Measurements from ENCODE around the gene LPIN2. TPM values are rescaled to one million over a fixed set of nuclear protein-coding genes. Genes with fewer than 3 reads are reported as not detected.

Gene LPIN2
- total and polyA plus RNA-seq, 2 of the 4 experiments (the other 2 are of a cell fraction): 16.2 to 21.9 TPM

GRCh38 chr18:2974731-2975130 lies 38.2 kb downstream of the LPIN2 start (continued):
- TF ChIP-seq CTCF (conservative IDR thresholded peaks at IDR 0.05; ENCODE audit: low read depth, low read length): no peak

- Histone ChIP-seq H3K36me3 (ENCODE audit: control insufficient read depth, insufficient read depth, low read length) (peaks cover 4% of the 10 kb centered on the region; the same call in 1 of the 2 replicates), H2AFZ (replicated peaks; ENCODE audit: low read length, poor library complexity) (no peak overlapping the region), H3K23ac (ENCODE audit: low read depth, low read length) (no peak overlapping the region), H3K9me1 (ENCODE audit: insufficient read depth, low read length) (peaks cover 15% of the 10 kb centered on the region), H3K4me3 (ENCODE audit: insufficient read depth, low read depth, low read length) (no peak overlapping the region), H3K4me1 (ENCODE audit: control insufficient read depth, insufficient read depth, low read length) (peaks cover 14% of the 10 kb centered on the region), H3K9me3 (ENCODE audit: control insufficient read depth, insufficient read depth, low read length) (no peaks in the 10 kb centered on the region), H2BK5ac (ENCODE audit: low read depth, low read length, poor library complexity, severe bottlenecking) (no peak overlapping the region), H3K27me3 (ENCODE audit: control insufficient read depth, insufficient read depth, low read length) (no peaks in the 10 kb centered on the region), H3K18ac (ENCODE audit: low read depth, low read length) (no peak overlapping the region), H4K91ac (ENCODE audit: insufficient read depth, low read depth, low read length) (no peak overlapping the region), H2AK5ac (ENCODE audit: low read depth, low read length) (no peak overlapping the region), H2BK20ac (ENCODE audit: low read depth, low read length) (no peak overlapping the region), H4K20me1 (ENCODE audit: insufficient read depth, low read length) (peaks cover 42% of the 10 kb centered on the region), H3K4me2 (ENCODE audit: low read depth, low read length) (no peak overlapping the region), H2BK120ac (ENCODE audit: low read depth, low read length) (no peak overlapping the region), H3K9ac (ENCODE audit: low read depth, low read length) (no peak overlapping the region), H3K27ac (ENCODE audit: insufficient read depth, low read length) (no peak overlapping the region), H3K4ac (ENCODE audit: low read depth, low read length) (no peak overlapping the region), H4K8ac (ENCODE audit: low read depth in 2 of 2, low read length in 2 of 2) (no peak overlapping the region), H3K14ac (replicated peaks; ENCODE audit: low read depth, low read length) (no peak overlapping the region), H2BK15ac (ENCODE audit: low read depth, low read length) (no peak overlapping the region), H3K79me1 (ENCODE audit: low read depth in 1 of 2, low read length in 2 of 2) (peaks cover 56 to 92% of the 10 kb centered on the region in 2 experiments), H4K5ac (ENCODE audit: low read depth, low read length) (no peak overlapping the region), H2AK9ac (replicated peaks; ENCODE audit: low read depth, low read length, poor library complexity) (no peak overlapping the region), H3K56ac (ENCODE audit: extremely low read depth, insufficient read depth, low read length) (no peak overlapping the region)
- 100% methylated on average over 1 of the region's 18 CpGs; no CpG with 5 or more reads in 1 of the 2 experiments for WGBS, 2 experiments (ENCODE audit: extremely low coverage in 2 of 2, insufficient read length in 1 of 2)
- intact Hi-C loops (cut with micrococcal nuclease): no loop called here
- DNase-seq (no peak), ATAC-seq (ENCODE audit: low read depth) (no peak)
- ChIA-PET POLR2A (ENCODE audit: unreplicated experiment) (no interaction called here), CTCF (no interaction called here)
- in situ Hi-C loops (cut with MboI; ENCODE audit: low sequenced_read_pairs): no loop called here
- dilution Hi-C loops (cut with HindIII; ENCODE audit: low sequenced_read_pairs, unreplicated experiment): no loop called here
- BruUV-seq (replicated peaks): no TSS peak
- TF ChIP-seq CEBPB (IDR thresholded peaks at IDR 0.05; ENCODE audit: low read depth, low read length) (no peak), RCOR1 (IDR thresholded peaks at IDR 0.05; ENCODE audit: insufficient replicate concordance, low read length) (no peak), RAD21 (IDR thresholded peaks at IDR 0.05; ENCODE audit: low read length) (no peak), MAFK (IDR thresholded peaks at IDR 0.05; ENCODE audit: low read depth, low read length) (no peak), BHLHE40 (IDR thresholded peaks at IDR 0.05; ENCODE audit: low read depth, low read length) (no peak), ELK1 (IDR thresholded peaks at IDR 0.05; ENCODE audit: borderline replicate concordance, low read depth, low read length) (no peak), MXI1 (IDR thresholded peaks at IDR 0.05; ENCODE audit: borderline replicate concordance, low read depth, low read length) (no peak), NFE2L2 (IDR thresholded peaks at IDR 0.05; ENCODE audit: low read depth, low read length) (no peak), MAZ (IDR thresholded peaks at IDR 0.05; ENCODE audit: borderline replicate concordance, low read depth, low read length) (no peak), USF2 (IDR thresholded peaks at IDR 0.05; ENCODE audit: low read depth, low read length) (no peak)
These were observed 41.0 kb downstream of the LPIN2 start for GRCh38 chr18:2971741-2972552.

Data from IMR-90 (cell line).